Measurements from ENCODE around the gene SEMA7A.

Gene SEMA7A

DNA sequence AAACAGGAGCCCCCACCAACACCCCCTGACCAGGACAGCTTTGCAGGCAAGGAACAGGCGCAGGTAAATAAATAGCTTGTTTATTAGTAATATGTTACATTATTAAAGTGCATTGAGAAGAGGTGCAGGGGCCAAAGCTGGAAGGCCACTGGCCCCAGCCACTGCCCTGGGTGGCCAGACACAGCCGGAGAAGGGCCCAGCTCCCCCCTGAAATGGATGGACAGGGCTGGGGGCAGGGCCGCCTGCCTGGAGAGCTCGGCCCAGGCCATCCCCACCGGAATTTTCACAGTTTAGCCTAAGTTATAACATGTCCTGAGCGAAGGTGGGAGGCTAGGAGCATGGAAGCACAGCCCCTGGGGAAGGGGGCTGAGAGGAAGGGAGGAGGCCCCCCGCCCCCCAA lies 24.5 kb downstream of the SEMA7A start:
- no peaks in the 10 kb centered on the region for H3K36me3 ChIP-seq (ENCODE audit: insufficient read depth, low read length)
- no peak overlapping the region for H3K4me3 ChIP-seq (ENCODE audit: low read depth, low read length, poor library complexity, severe bottlenecking)
- H3K4me1 ChIP-seq (ENCODE audit: insufficient read depth, low read length, severe bottlenecking): peaks cover under 1% of the 10 kb centered on the region
- H3K27ac ChIP-seq (ENCODE audit: low read depth, low read length, poor library complexity, severe bottlenecking): no peak overlapping the region
- TF ChIP-seq EZH2 (IDR thresholded peaks at IDR 0.05; ENCODE audit: borderline replicate concordance, low read length): no peak
- TF ChIP-seq, protein P1, sequence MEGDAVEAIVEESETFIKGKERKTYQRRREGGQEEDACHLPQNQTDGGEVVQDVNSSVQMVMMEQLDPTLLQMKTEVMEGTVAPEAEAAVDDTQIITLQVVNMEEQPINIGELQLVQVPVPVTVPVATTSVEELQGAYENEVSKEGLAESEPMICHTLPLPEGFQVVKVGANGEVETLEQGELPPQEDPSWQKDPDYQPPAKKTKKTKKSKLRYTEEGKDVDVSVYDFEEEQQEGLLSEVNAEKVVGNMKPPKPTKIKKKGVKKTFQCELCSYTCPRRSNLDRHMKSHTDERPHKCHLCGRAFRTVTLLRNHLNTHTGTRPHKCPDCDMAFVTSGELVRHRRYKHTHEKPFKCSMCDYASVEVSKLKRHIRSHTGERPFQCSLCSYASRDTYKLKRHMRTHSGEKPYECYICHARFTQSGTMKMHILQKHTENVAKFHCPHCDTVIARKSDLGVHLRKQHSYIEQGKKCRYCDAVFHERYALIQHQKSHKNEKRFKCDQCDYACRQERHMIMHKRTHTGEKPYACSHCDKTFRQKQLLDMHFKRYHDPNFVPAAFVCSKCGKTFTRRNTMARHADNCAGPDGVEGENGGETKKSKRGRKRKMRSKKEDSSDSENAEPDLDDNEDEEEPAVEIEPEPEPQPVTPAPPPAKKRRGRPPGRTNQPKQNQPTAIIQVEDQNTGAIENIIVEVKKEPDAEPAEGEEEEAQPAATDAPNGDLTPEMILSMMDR (IDR thresholded peaks at IDR 0.05; ENCODE audit: low read length): no peak
- no peak overlapping the region for H3K4me2 ChIP-seq (ENCODE audit: low read length)
- no peaks in the 10 kb centered on the region for H3F3A ChIP-seq (ENCODE audit: insufficient read depth, low read length)
- no peaks in the 10 kb centered on the region for H3K9me2 ChIP-seq (ENCODE audit: low read depth, low read length)
- no peaks in the 10 kb centered on the region for H4K20me1 ChIP-seq (ENCODE audit: insufficient read depth, low read length)
- peaks cover 18% of the 10 kb centered on the region; the same call in 1 of the 2 replicates for H3K27me3 ChIP-seq (ENCODE audit: insufficient read depth, low read length)
- H3K9ac ChIP-seq (ENCODE audit: low read length): no peak overlapping the region
- no peaks in the 10 kb centered on the region for H3K79me2 ChIP-seq (ENCODE audit: insufficient read depth, low read length)
- no peak overlapping the region for H2AFZ ChIP-seq (ENCODE audit: low read length)
- H3K9me3 ChIP-seq (ENCODE audit: low read length): no peaks in the 10 kb centered on the region

DNA sequence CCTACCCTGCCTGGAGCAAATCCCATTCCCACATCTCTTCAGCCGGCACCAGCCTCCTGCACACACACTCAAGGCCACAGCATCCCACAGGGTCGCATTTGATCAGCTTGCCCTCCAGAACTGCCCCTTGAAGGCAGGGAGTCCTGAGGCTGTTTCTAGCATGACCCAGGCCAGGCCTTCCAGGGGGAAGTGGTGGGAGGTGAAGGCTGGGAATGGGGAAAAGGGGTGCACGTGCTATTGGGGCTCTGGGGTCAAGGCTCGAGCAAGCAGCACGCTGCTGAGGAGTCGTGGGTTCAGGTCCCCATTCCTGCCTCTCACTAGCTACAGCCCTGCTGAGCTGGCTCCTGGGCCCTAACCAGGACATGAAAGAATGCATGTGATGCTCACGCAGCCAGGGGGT lies 24.9 kb downstream of the SEMA7A start:
- Histone ChIP-seq H4K20me1 (ENCODE audit: insufficient read depth, low read length) (no peaks in the 10 kb centered on the region), H3K79me2 (ENCODE audit: insufficient read depth, low read length) (no peaks in the 10 kb centered on the region), H3K4me1 (ENCODE audit: insufficient read depth, low read length, severe bottlenecking) (peaks cover 4% of the 10 kb centered on the region), H3K4me2 (ENCODE audit: low read length) (no peak overlapping the region), H3K4me3 (ENCODE audit: low read depth, low read length, poor library complexity, severe bottlenecking) (no peak overlapping the region), H3K9ac (ENCODE audit: low read length) (no peak overlapping the region), H3K27me3 (ENCODE audit: insufficient read depth, low read length) (peaks cover 18% of the 10 kb centered on the region; the same call in 1 of the 2 replicates), H3K9me2 (ENCODE audit: low read depth, low read length) (no peaks in the 10 kb centered on the region), H3F3A (ENCODE audit: insufficient read depth, low read length) (no peaks in the 10 kb centered on the region), H2AFZ (ENCODE audit: low read length) (no peak overlapping the region), H3K27ac (ENCODE audit: low read depth, low read length, poor library complexity, severe bottlenecking) (no peak overlapping the region), H3K36me3 (ENCODE audit: insufficient read depth, low read length) (no peaks in the 10 kb centered on the region), H3K9me3 (ENCODE audit: low read length) (no peaks in the 10 kb centered on the region)
- TF ChIP-seq EZH2 (IDR thresholded peaks at IDR 0.05; ENCODE audit: borderline replicate concordance, low read length): no peak
- TF ChIP-seq, protein P1 (IDR thresholded peaks at IDR 0.05; ENCODE audit: low read length): no peak

DNA sequence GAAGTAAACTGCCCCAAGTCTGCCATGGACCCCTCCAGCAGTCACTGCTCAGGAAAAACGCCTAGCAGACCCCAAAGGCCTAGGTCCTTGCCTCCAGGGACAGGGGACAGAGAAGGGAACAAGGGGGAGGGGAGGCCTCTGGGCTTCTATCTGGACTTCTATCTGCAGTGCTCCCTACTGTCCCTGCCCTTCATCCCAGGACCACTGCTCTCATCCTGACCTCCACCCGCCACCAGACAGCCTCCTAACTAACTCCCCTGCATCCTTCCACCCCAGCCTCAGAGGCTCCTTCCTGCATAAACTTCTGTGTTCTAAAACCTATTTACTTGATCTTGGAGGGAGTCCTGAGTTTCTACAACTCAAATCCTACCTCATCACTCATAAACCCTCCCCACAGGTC lies 25.4 kb downstream of the SEMA7A start:
- Histone ChIP-seq H3K4me1 (ENCODE audit: insufficient read depth, low read length, severe bottlenecking) (peaks cover 4% of the 10 kb centered on the region), H2AFZ (ENCODE audit: low read length) (no peak overlapping the region), H3K36me3 (ENCODE audit: insufficient read depth, low read length) (no peaks in the 10 kb centered on the region), H3F3A (ENCODE audit: insufficient read depth, low read length) (no peaks in the 10 kb centered on the region), H3K9me2 (ENCODE audit: low read depth, low read length) (no peaks in the 10 kb centered on the region), H4K20me1 (ENCODE audit: insufficient read depth, low read length) (no peaks in the 10 kb centered on the region), H3K79me2 (ENCODE audit: insufficient read depth, low read length) (no peaks in the 10 kb centered on the region), H3K4me3 (ENCODE audit: low read depth, low read length, poor library complexity, severe bottlenecking) (no peak overlapping the region), H3K9me3 (ENCODE audit: low read length) (no peaks in the 10 kb centered on the region), H3K4me2 (ENCODE audit: low read length) (no peak overlapping the region), H3K27me3 (ENCODE audit: insufficient read depth, low read length) (peaks cover 18% of the 10 kb centered on the region; the same call in 1 of the 2 replicates), H3K27ac (ENCODE audit: low read depth, low read length, poor library complexity, severe bottlenecking) (no peak overlapping the region), H3K9ac (ENCODE audit: low read length) (no peak overlapping the region)
- TF ChIP-seq, protein P1 (IDR thresholded peaks at IDR 0.05; ENCODE audit: low read length): no peak
- TF ChIP-seq EZH2 (IDR thresholded peaks at IDR 0.05; ENCODE audit: borderline replicate concordance, low read length): no peak
